ENCODE data around the gene ABHD18. TPM values are rescaled to one million over a fixed set of nuclear protein-coding genes. Genes with fewer than 3 reads are reported as not detected.
A peak's percentile ranks its signal among the peaks of the same experiment; 100 is the strongest.

Gene ABHD18
- total RNA-seq, 4 donors from 2014 or later = 3.9 to 7.8 (median 5.8) TPM

- peak in 1 of 5 experiments; percentile 15 for TF ChIP-seq CTCF (IDR thresholded peaks at IDR 0.05 in 4 of 5, conservative IDR thresholded peaks at IDR 0.05 in 1 of 5)
- no peak for TF ChIP-seq POLR2A (IDR thresholded peaks at IDR 0.05)
- H3K36me3 ChIP-seq = no peaks in the 10 kb centered on the region
- in situ Hi-C loops (cut with MboI; ENCODE audit: low sequenced_read_pairs in 4 of 4) (loop anchor here in 1 of 4 donors (10.0 kb wide), 1 partner anchor 104 kb away; the partner anchor contains the start of genes ABHD18 and MFSD8), intact Hi-C loops (cut with DNase I; ENCODE audit: low total_unique reads) (no loop called here)
- H3K27ac ChIP-seq = no peak overlapping the region
- no peak overlapping the region for H3K4me3 ChIP-seq
- no peaks in the 10 kb centered on the region for H3K27me3 ChIP-seq
- H3K9me3 ChIP-seq = no peaks in the 10 kb centered on the region
- peaks cover 0 to 5% of the 10 kb centered on the region in 2 donors for H3K4me1 ChIP-seq
- no peak for ATAC-seq
- DNase-seq = no peak
Observed at GRCh38 chr4:128068918-128069317, 103.7 kb downstream of the ABHD18 start.

GRCh38 chr4:128076464-128076863 is 111.3 kb downstream of the ABHD18 start:
- DNase-seq = no peak
- Histone ChIP-seq H3K9me3 (no peaks in the 10 kb centered on the region), H3K27me3 (no peaks in the 10 kb centered on the region), H3K4me3 (no peak overlapping the region), H3K4me1 (no peaks in the 10 kb centered on the region), H3K27ac (no peak overlapping the region), H3K36me3 (peaks cover 0 to 54% of the 10 kb centered on the region in 2 donors)
- ATAC-seq = no peak
- in situ Hi-C loops (cut with MboI; ENCODE audit: low sequenced_read_pairs in 4 of 4) = no loop called here
- intact Hi-C loops (cut with DNase I; ENCODE audit: low total_unique reads) = no loop called here
- no peak for TF ChIP-seq CTCF (IDR thresholded peaks at IDR 0.05 in 4 of 5, conservative IDR thresholded peaks at IDR 0.05 in 1 of 5)
- TF ChIP-seq POLR2A (IDR thresholded peaks at IDR 0.05) = no peak

Other genes starting within 250 kb of the ABHD18 start
- not detected for gene SLC25A31, start 235.0 kb upstream of the ABHD18 start, total RNA-seq
- 1 to 10 TPM in 2 of 4 donors, under 1 TPM in 2; 0.36 to 1.2 (median 0.74) TPM for gene HSPA4L, start 183.1 kb upstream of the ABHD18 start, total RNA-seq
- under 1 TPM in 2 of 4 donors, not detected in 2; 0.11 to 0.98 TPM for gene PLK4, start 84.5 kb upstream of the ABHD18 start, total RNA-seq
- 10 to 100 TPM in 1 of 4 donors, 1 to 10 TPM in 3; 5.6 to 13.2 (median 7.5) TPM for gene MFSD8, start 233 bp upstream of the ABHD18 start, total RNA-seq
- 10 to 100 TPM; 19.5 to 23.5 (median 22.8) TPM for gene LARP1B, start 95.9 kb downstream of the ABHD18 start, total RNA-seq